Hepatocyte (in vitro differentiated cells): ENCODE results near the gene RRAGB.

Experiments used
- EZH2 ChIP-seq: fragments of 200-600 bp; sonication (generic); IDR thresholded peaks from 2 replicates; pipeline ENCODE4 v1.6.1; 2016; ENCODE audit warnings: antibody characterized with exemption, mild to moderate bottlenecking, borderline replicate concordance
- EZH2phosphoT487 ChIP-seq: fragments of 200-600 bp; sonication (generic); IDR thresholded peaks from one replicate; pipeline ENCODE4 v1.6.1; 2018; ENCODE audit warnings: antibody characterized with exemption, mild to moderate bottlenecking, low read depth, moderate library complexity; ENCODE audit not compliant: unreplicated experiment, severe bottlenecking
- TF ChIP-seq, protein P1 (sequence below): fragments of 200-600 bp; sonication (generic); IDR thresholded peaks from 2 replicates; pipeline ENCODE4 v1.5.1; 2016; ENCODE audit warnings: antibody characterized with exemption, mild to moderate bottlenecking; ENCODE audit not compliant: poor library complexity

DNA sequence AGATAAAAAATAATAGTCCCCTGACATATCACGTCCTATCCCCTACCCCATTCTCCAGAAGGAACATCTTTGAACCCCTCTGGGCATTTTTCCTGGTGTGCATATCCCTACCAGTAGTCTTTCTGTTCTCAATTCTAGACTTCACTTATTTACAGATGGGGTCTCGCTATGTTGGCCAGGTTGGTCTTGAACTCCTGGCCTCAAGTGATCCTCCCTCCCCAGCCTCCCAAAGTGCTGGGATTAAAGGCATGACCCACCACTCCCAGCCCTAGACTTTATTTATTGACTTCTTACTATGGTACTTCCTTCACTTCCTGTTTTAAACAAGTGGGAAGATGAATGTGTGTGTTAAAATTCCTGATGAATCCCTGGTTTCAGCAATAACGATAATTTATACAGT lies 612 bp upstream of the RRAGB start:
- TF ChIP-seq, protein P1, sequence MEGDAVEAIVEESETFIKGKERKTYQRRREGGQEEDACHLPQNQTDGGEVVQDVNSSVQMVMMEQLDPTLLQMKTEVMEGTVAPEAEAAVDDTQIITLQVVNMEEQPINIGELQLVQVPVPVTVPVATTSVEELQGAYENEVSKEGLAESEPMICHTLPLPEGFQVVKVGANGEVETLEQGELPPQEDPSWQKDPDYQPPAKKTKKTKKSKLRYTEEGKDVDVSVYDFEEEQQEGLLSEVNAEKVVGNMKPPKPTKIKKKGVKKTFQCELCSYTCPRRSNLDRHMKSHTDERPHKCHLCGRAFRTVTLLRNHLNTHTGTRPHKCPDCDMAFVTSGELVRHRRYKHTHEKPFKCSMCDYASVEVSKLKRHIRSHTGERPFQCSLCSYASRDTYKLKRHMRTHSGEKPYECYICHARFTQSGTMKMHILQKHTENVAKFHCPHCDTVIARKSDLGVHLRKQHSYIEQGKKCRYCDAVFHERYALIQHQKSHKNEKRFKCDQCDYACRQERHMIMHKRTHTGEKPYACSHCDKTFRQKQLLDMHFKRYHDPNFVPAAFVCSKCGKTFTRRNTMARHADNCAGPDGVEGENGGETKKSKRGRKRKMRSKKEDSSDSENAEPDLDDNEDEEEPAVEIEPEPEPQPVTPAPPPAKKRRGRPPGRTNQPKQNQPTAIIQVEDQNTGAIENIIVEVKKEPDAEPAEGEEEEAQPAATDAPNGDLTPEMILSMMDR = no peak
- no peak for TF ChIP-seq EZH2
- no peak for TF ChIP-seq EZH2phosphoT487
